Suprapubic skin (tissue), 4 donors: ENCODE data around the gene ROBO1. TPM values are rescaled to one million over a fixed set of nuclear protein-coding genes. Genes with fewer than 3 reads are reported as not detected.

ENCODE experiments used
- DNase-seq, 2 donors: peaks; one replicate each; pipeline ENCODE4 v3.0.0-alpha.2; 2019; ENCODE audit warnings: low spot score in 2 of 2
- H3K27ac ChIP-seq: fragments of 200-600 bp; sonication (generic); one replicate; pipeline ENCODE4 v1.5.1; 2019
- H3K27me3 ChIP-seq: fragments of 200-600 bp; sonication (generic); one replicate; pipeline ENCODE4 v1.5.1; 2019
- H3K36me3 ChIP-seq: fragments of 200-600 bp; sonication (generic); one replicate; pipeline ENCODE4 v1.5.1; 2019
- H3K4me1 ChIP-seq: fragments of 200-600 bp; sonication (generic); one replicate; pipeline ENCODE4 v1.5.1; 2019
- H3K4me3 ChIP-seq: fragments of 200-600 bp; sonication (generic); one replicate; pipeline ENCODE4 v1.5.1; 2019; ENCODE audit warnings: mild to moderate bottlenecking
- H3K9me3 ChIP-seq: fragments of 200-600 bp; sonication (generic); one replicate; pipeline ENCODE4 v1.5.1; 2019
- CTCF ChIP-seq, 2 donors: fragments of 200-600 bp in 1 of 2; fragments of 450-650 bp in 1 of 2; sonication (generic) in 1 of 2; IDR thresholded peaks; one replicate each; pipeline ENCODE4 v1.5.1; 2016 to 2019; ENCODE audit warnings: antibody characterized with exemption in 2 of 2, mild to moderate bottlenecking in 1 of 2, moderate library complexity in 1 of 2
- EP300 ChIP-seq: sonication (generic); formaldehyde crosslinking; IDR thresholded peaks from one replicate; pipeline ENCODE4 v1.6.1; 2017; ENCODE audit warnings: antibody characterized with exemption
- POLR2A ChIP-seq, 2 donors: fragments of 450-650 bp; IDR thresholded peaks; one replicate each; pipeline ENCODE4 v1.6.1; 2017; ENCODE audit warnings: antibody characterized with exemption in 2 of 2, mild to moderate bottlenecking in 2 of 2, moderate library complexity in 2 of 2
- POLR2AphosphoS5 ChIP-seq, 3 donors: sonication (generic); formaldehyde crosslinking; IDR thresholded peaks; one replicate each; pipeline ENCODE4 v1.6.1; 2017; ENCODE audit warnings: antibody characterized with exemption in 3 of 3
- WGBS: methylation state at CpG from one replicate; pipeline ENCODE4 v1.1.5; 2018; 5-methylcytosine and 5-hydroxymethylcytosine counted together
- total RNA-seq, 4 donors: library from RNA; depleted of rRNA; stranded (reverse); fragments of >200 nt; gene quantifications; one replicate each; pipeline ENCODE4 v1.1.0, GENCODE V29; 2016

Gene ROBO1
- total RNA-seq, 4 donors from 2014 or later = 67.7 to 80.3 (median 71.3) TPM

- no peak for DNase-seq
- Histone ChIP-seq H3K27me3 (no peaks in the 10 kb centered on the region), H3K4me3 (no peak overlapping the region), H3K27ac (no peak overlapping the region), H3K4me1 (no peaks in the 10 kb centered on the region), H3K9me3 (no peaks in the 10 kb centered on the region), H3K36me3 (no peaks in the 10 kb centered on the region)
- no peak for TF ChIP-seq CTCF (IDR thresholded peaks at IDR 0.05)
- TF ChIP-seq POLR2AphosphoS5 (IDR thresholded peaks at IDR 0.05) = no peak
- no peak for TF ChIP-seq POLR2A (IDR thresholded peaks at IDR 0.05)
- TF ChIP-seq EP300 = no peak
- 73% methylated on average over 1 of the region's 1 CpG for WGBS
These were observed 362.6 kb downstream of the ROBO1 start for GRCh38 chr3:79405183-79405582.

GRCh38 chr3:79396595-79396994 lies 371.2 kb downstream of the ROBO1 start:
- no peak for DNase-seq
- Histone ChIP-seq H3K9me3 (no peaks in the 10 kb centered on the region), H3K27ac (no peak overlapping the region), H3K4me1 (no peaks in the 10 kb centered on the region), H3K36me3 (no peaks in the 10 kb centered on the region), H3K4me3 (no peak overlapping the region), H3K27me3 (no peaks in the 10 kb centered on the region)
- WGBS = 91% methylated on average over 2 of the region's 2 CpGs
- TF ChIP-seq POLR2AphosphoS5 (IDR thresholded peaks at IDR 0.05) = no peak
- no peak for TF ChIP-seq CTCF (IDR thresholded peaks at IDR 0.05)
- TF ChIP-seq EP300 = no peak
- no peak for TF ChIP-seq POLR2A (IDR thresholded peaks at IDR 0.05)

- no peak overlapping the region for H3K4me3 ChIP-seq
- no peaks in the 10 kb centered on the region for H3K36me3 ChIP-seq
- TF ChIP-seq POLR2AphosphoS5 (IDR thresholded peaks at IDR 0.05) (no peak), POLR2A (IDR thresholded peaks at IDR 0.05) (no peak), EP300 (no peak), CTCF (IDR thresholded peaks at IDR 0.05) (no peak)
- 91% methylated on average over 1 of the region's 1 CpG for WGBS
- no peak overlapping the region for H3K27ac ChIP-seq
- H3K4me1 ChIP-seq = no peaks in the 10 kb centered on the region
- no peaks in the 10 kb centered on the region for H3K27me3 ChIP-seq
- H3K9me3 ChIP-seq = no peaks in the 10 kb centered on the region
- DNase-seq = no peak
These were observed 375.3 kb downstream of the ROBO1 start for GRCh38 chr3:79392479-79392878.

GRCh38 chr3:79390352-79390751 lies 377.4 kb downstream of the ROBO1 start:
- Histone ChIP-seq H3K4me3 (no peak overlapping the region), H3K36me3 (no peaks in the 10 kb centered on the region), H3K27ac (no peak overlapping the region), H3K27me3 (no peaks in the 10 kb centered on the region), H3K9me3 (no peaks in the 10 kb centered on the region), H3K4me1 (no peaks in the 10 kb centered on the region)
- 82% methylated on average over 2 of the region's 2 CpGs for WGBS
- TF ChIP-seq POLR2AphosphoS5 (IDR thresholded peaks at IDR 0.05) (no peak), POLR2A (IDR thresholded peaks at IDR 0.05) (no peak), CTCF (IDR thresholded peaks at IDR 0.05) (no peak), EP300 (no peak)
- DNase-seq = no peak

GRCh38 chr3:79385211-79385610 lies 382.6 kb downstream of the ROBO1 start:
- no peaks in the 10 kb centered on the region for H3K36me3 ChIP-seq
- H3K27ac ChIP-seq = no peak overlapping the region
- TF ChIP-seq POLR2A (IDR thresholded peaks at IDR 0.05) (no peak), EP300 (no peak), CTCF (IDR thresholded peaks at IDR 0.05) (no peak), POLR2AphosphoS5 (IDR thresholded peaks at IDR 0.05) (no peak)
- no peak overlapping the region for H3K4me3 ChIP-seq
- WGBS = 79% methylated on average over 3 of the region's 3 CpGs
- no peaks in the 10 kb centered on the region for H3K27me3 ChIP-seq
- H3K4me1 ChIP-seq = peaks cover 4% of the 10 kb centered on the region
- DNase-seq = no peak
- no peaks in the 10 kb centered on the region for H3K9me3 ChIP-seq
